Keratinocyte (primary cell): ENCODE results near the gene SLC26A8. TPM values are rescaled to one million over a fixed set of nuclear protein-coding genes. Genes with fewer than 3 reads are reported as not detected.

ENCODE experiments used
- DNase-seq: peaks from one replicate; pipeline ENCODE4 v3.0.0-alpha.2; 2011; ENCODE audit warnings: low read depth, missing footprints, low spot score
- FAIRE-seq: peaks from 2 replicates; lab custom pipeline; 2011; peaks lifted over from hg19 to GRCh38; lab: Jason Lieb, UNC
- H2AFZ ChIP-seq: 2 replicates; pipeline ENCODE4 v1.6.0; 2012; ENCODE audit warnings: low read length, control low read depth, inconsistent platforms; ENCODE audit not compliant: control insufficient read depth
- H3K27ac ChIP-seq: 2 replicates; pipeline ENCODE4 v1.5.1; 2011; ENCODE audit warnings: low read length; ENCODE audit not compliant: control insufficient read depth, insufficient read depth
- H3K27me3 ChIP-seq: 3 replicates; pipeline ENCODE4 v1.6.0; 2011; ENCODE audit warnings: low read length; ENCODE audit not compliant: control insufficient read depth, insufficient read depth; ENCODE audit errors: extremely low read depth
- H3K36me3 ChIP-seq, 2 experiments: 2 replicates in 1 of 2; 3 replicates in 1 of 2; pipeline ENCODE4 v1.5.1; 2011; ENCODE audit warnings: low read length in 2 of 2, mild to moderate bottlenecking in 1 of 2; ENCODE audit not compliant: control insufficient read depth in 2 of 2, insufficient read depth in 2 of 2; ENCODE audit errors: extremely low read depth in 1 of 2
- H3K4me1 ChIP-seq: 3 replicates; pipeline ENCODE4 v1.5.1; 2011; ENCODE audit warnings: low read length; ENCODE audit not compliant: control insufficient read depth, insufficient read depth; ENCODE audit errors: extremely low read depth
- H3K4me2 ChIP-seq: 3 replicates; pipeline ENCODE4 v1.6.0; 2011; ENCODE audit warnings: low read depth, low read length; ENCODE audit not compliant: control insufficient read depth, insufficient read depth; ENCODE audit errors: extremely low read depth
- H3K4me3 ChIP-seq, 3 experiments: fragments of 200-600 bp in 1 of 3; sonication (generic) in 1 of 3; 2 replicates in 2 of 3; 3 replicates in 1 of 3; pipeline ENCODE4 v1.5.1; 2011 to 2016; ENCODE audit warnings: low read length in 3 of 3, mild to moderate bottlenecking in 3 of 3, control low read depth in 2 of 3, inconsistent platforms in 1 of 3, low read depth in 1 of 3, mixed read lengths in 1 of 3, mixed run types in 1 of 3, moderate library complexity in 1 of 3; ENCODE audit not compliant: control insufficient read depth in 2 of 3, insufficient read depth in 2 of 3; ENCODE audit errors: extremely low read depth in 1 of 3
- H3K79me2 ChIP-seq: 2 replicates; pipeline ENCODE4 v1.6.0; 2012; ENCODE audit warnings: low read length; ENCODE audit not compliant: control insufficient read depth, insufficient read depth
- H3K9ac ChIP-seq: 3 replicates; pipeline ENCODE4 v1.6.0; 2011; ENCODE audit warnings: low read length; ENCODE audit not compliant: control insufficient read depth, insufficient read depth; ENCODE audit errors: extremely low read depth
- H3K9me1 ChIP-seq: 3 replicates; pipeline ENCODE4 v1.6.0; 2011; ENCODE audit warnings: low read length; ENCODE audit not compliant: control insufficient read depth, insufficient read depth; ENCODE audit errors: extremely low read depth
- H3K9me3 ChIP-seq: 2 replicates; pipeline ENCODE4 v1.5.1; 2012; ENCODE audit warnings: low read depth, low read length; ENCODE audit not compliant: control insufficient read depth
- H4K20me1 ChIP-seq: 3 replicates; pipeline ENCODE4 v1.6.0; 2011; ENCODE audit warnings: low read length; ENCODE audit not compliant: control insufficient read depth, insufficient read depth; ENCODE audit errors: extremely low read depth
- EZH2 ChIP-seq: IDR thresholded peaks from one replicate; pipeline ENCODE4 v1.6.1; 2012; ENCODE audit warnings: inconsistent platforms, mild to moderate bottlenecking, low read length, moderate library complexity
- dilution Hi-C: fragments of 300-500 bp; cut with MboI; formaldehyde crosslinking; loops from one replicate; pipeline ENCODE4 v1.7.0; 2020; ENCODE audit warnings: low sequenced_read_pairs; ENCODE audit not compliant: extremely low pct_ligation_motif_present
- polyA plus RNA-seq, 5 experiments: library from polyadenylated mRNA; depleted of rRNA in 3 of 5; stranded (reverse) in 3 of 5; stranded (forward) in 1 of 5; unstranded in 1 of 5; fragments of >200 nt; gene quantifications; 1 replicate in 1 of 5; 2 replicates in 3 of 5; 3 replicates in 1 of 5; pipeline versions ENCODE4 v1.2.1 to v1.2.3, GENCODE V29; 2011 to 2012; ENCODE audit warnings: missing spikeins in 2 of 5, low read depth in 1 of 5, low replicate concordance in 1 of 5
- TF ChIP-seq, protein P1 (sequence below), 3 experiments: IDR thresholded peaks in 1 of 3; conservative IDR thresholded peaks in 1 of 3; optimal IDR thresholded peaks in 1 of 3; 2 replicates in 2 of 3; 3 replicates in 1 of 3; pipeline versions ENCODE3 to v1.5.1; 2011; ENCODE audit warnings: low read length in 3 of 3, mild to moderate bottlenecking in 3 of 3, moderate library complexity in 2 of 3, control low read depth in 1 of 3, inconsistent platforms in 1 of 3; ENCODE audit not compliant: insufficient read depth in 2 of 3; ENCODE audit errors: extremely low read depth in 1 of 3

Gene SLC26A8
- polyA plus RNA-seq, 1 donor (not counting 4 experiments of a cell fraction or from before 2014, with no cell fraction given), result 0.18 TPM

- dilution Hi-C loops, result no loop called here
- no peaks in the 10 kb centered on the region for H4K20me1 ChIP-seq
- H2AFZ ChIP-seq, result no peak overlapping the region
- no peaks in the 10 kb centered on the region for H3K79me2 ChIP-seq
- no peak overlapping the region for H3K27ac ChIP-seq
- TF ChIP-seq, protein P1, sequence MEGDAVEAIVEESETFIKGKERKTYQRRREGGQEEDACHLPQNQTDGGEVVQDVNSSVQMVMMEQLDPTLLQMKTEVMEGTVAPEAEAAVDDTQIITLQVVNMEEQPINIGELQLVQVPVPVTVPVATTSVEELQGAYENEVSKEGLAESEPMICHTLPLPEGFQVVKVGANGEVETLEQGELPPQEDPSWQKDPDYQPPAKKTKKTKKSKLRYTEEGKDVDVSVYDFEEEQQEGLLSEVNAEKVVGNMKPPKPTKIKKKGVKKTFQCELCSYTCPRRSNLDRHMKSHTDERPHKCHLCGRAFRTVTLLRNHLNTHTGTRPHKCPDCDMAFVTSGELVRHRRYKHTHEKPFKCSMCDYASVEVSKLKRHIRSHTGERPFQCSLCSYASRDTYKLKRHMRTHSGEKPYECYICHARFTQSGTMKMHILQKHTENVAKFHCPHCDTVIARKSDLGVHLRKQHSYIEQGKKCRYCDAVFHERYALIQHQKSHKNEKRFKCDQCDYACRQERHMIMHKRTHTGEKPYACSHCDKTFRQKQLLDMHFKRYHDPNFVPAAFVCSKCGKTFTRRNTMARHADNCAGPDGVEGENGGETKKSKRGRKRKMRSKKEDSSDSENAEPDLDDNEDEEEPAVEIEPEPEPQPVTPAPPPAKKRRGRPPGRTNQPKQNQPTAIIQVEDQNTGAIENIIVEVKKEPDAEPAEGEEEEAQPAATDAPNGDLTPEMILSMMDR (optimal IDR thresholded peaks at IDR 0.05 in 1 of 3, IDR thresholded peaks at IDR 0.05 in 1 of 3, conservative IDR thresholded peaks at IDR 0.05 in 1 of 3; ENCODE audit: extremely low read depth in 1 of 3, insufficient read depth in 2 of 3, low read length in 3 of 3), result peak in 2 of 3 experiments; percentile 22 to 26
- TF ChIP-seq EZH2, result no peak
- no peak overlapping the region for H3K4me3 ChIP-seq
- no peaks in the 10 kb centered on the region for H3K36me3 ChIP-seq
- FAIRE-seq (no peak), DNase-seq (no peak)
- H3K27me3 ChIP-seq, result no peaks in the 10 kb centered on the region
- H3K4me2 ChIP-seq, result no peak overlapping the region
- no peaks in the 10 kb centered on the region for H3K9me1 ChIP-seq
- H3K9me3 ChIP-seq, result no peaks in the 10 kb centered on the region
- no peak overlapping the region for H3K9ac ChIP-seq
- H3K4me1 ChIP-seq, result peaks cover 11% of the 10 kb centered on the region
These were observed 68.5 kb downstream of the SLC26A8 start for GRCh38 chr6:35955970-35956369.

GRCh38 chr6:35955521-35955920, 68.9 kb downstream of the SLC26A8 start:
- DNase-seq (no peak), FAIRE-seq (no peak)
- no peaks in the 10 kb centered on the region for H3K9me1 ChIP-seq
- no peaks in the 10 kb centered on the region for H4K20me1 ChIP-seq
- H2AFZ ChIP-seq, result no peak overlapping the region
- H3K4me3 ChIP-seq, result no peak overlapping the region
- H3K9me3 ChIP-seq, result no peaks in the 10 kb centered on the region
- no peak for TF ChIP-seq EZH2
- TF ChIP-seq, protein P1 (optimal IDR thresholded peaks at IDR 0.05 in 1 of 3, IDR thresholded peaks at IDR 0.05 in 1 of 3, conservative IDR thresholded peaks at IDR 0.05 in 1 of 3; ENCODE audit: extremely low read depth in 1 of 3, insufficient read depth in 2 of 3, low read length in 3 of 3), result no peak
- no peaks in the 10 kb centered on the region for H3K27me3 ChIP-seq
- no peak overlapping the region for H3K9ac ChIP-seq
- H3K4me2 ChIP-seq, result no peak overlapping the region
- H3K4me1 ChIP-seq, result peaks cover 11% of the 10 kb centered on the region
- H3K79me2 ChIP-seq, result no peaks in the 10 kb centered on the region
- H3K27ac ChIP-seq, result no peak overlapping the region
- dilution Hi-C loops, result no loop called here
- H3K36me3 ChIP-seq, result no peaks in the 10 kb centered on the region
